Trophoblast cell (in vitro differentiated cells and primary cell): ENCODE measurements around the gene NUP210.

Experiments
- DNase-seq, 2 donors: peaks; one replicate each; pipeline ENCODE4 v3.0.0-alpha.2; 2016
- H2AFZ ChIP-seq: 2 replicates; pipeline ENCODE4 v1.6.1; 2013; ENCODE audit warnings: low read length, moderate library complexity, mild to moderate bottlenecking; ENCODE audit not compliant: insufficient read depth, poor library complexity
- H2AK5ac ChIP-seq: 2 replicates; pipeline ENCODE4 v1.6.1; 2013; ENCODE audit warnings: mild to moderate bottlenecking, low read length
- H2BK120ac ChIP-seq: 2 replicates; pipeline ENCODE4 v1.6.1; 2013; ENCODE audit warnings: low read length, mild to moderate bottlenecking, moderate library complexity; ENCODE audit not compliant: insufficient read depth, poor library complexity
- H2BK12ac ChIP-seq: 2 replicates; pipeline ENCODE4 v1.6.1; 2013; ENCODE audit warnings: mild to moderate bottlenecking, low read length, moderate library complexity
- H2BK5ac ChIP-seq: 2 replicates; pipeline ENCODE4 v1.6.1; 2013; ENCODE audit warnings: low read length, low read depth, moderate library complexity, mild to moderate bottlenecking; ENCODE audit not compliant: poor library complexity
- H3K14ac ChIP-seq: 2 replicates; pipeline ENCODE4 v1.6.1; 2013; ENCODE audit warnings: mild to moderate bottlenecking, low read length
- H3K18ac ChIP-seq: 2 replicates; pipeline ENCODE4 v1.6.1; 2013; ENCODE audit warnings: mild to moderate bottlenecking, low read length
- H3K23ac ChIP-seq: 2 replicates; pipeline ENCODE4 v1.6.1; 2013; ENCODE audit warnings: low read length
- H3K27ac ChIP-seq: 2 replicates; pipeline ENCODE4 v1.5.1; 2013; ENCODE audit warnings: low read depth, mild to moderate bottlenecking, inconsistent platforms, low read length, moderate library complexity
- H3K27me3 ChIP-seq: 2 replicates; pipeline ENCODE4 v1.6.1; 2013; ENCODE audit warnings: inconsistent platforms, mild to moderate bottlenecking, low read length, moderate library complexity; ENCODE audit not compliant: insufficient read depth
- H3K36me3 ChIP-seq, 2 experiments: 1 replicate in 1 of 2; 2 replicates in 1 of 2; pipeline ENCODE4 v1.6.1; 2013; ENCODE audit warnings: low read length in 2 of 2, mild to moderate bottlenecking in 2 of 2, moderate library complexity in 1 of 2; ENCODE audit not compliant: insufficient read depth in 2 of 2, control insufficient read depth in 1 of 2
- H3K4ac ChIP-seq: 2 replicates; pipeline ENCODE4 v1.6.1; 2013; ENCODE audit warnings: low read depth, mild to moderate bottlenecking, low read length, moderate library complexity
- H3K4me1 ChIP-seq, 2 experiments: 1 replicate in 1 of 2; 2 replicates in 1 of 2; pipeline ENCODE4 v1.6.1; 2013; ENCODE audit warnings: low read length in 2 of 2, mild to moderate bottlenecking in 2 of 2, moderate library complexity in 1 of 2; ENCODE audit not compliant: insufficient read depth in 2 of 2, control insufficient read depth in 1 of 2
- H3K4me2 ChIP-seq: 2 replicates; pipeline ENCODE4 v1.6.1; 2013; ENCODE audit warnings: inconsistent platforms, mild to moderate bottlenecking, low read length, moderate library complexity
- H3K4me3 ChIP-seq: 2 replicates; pipeline ENCODE4 v1.5.1; 2013; ENCODE audit warnings: mild to moderate bottlenecking, low read depth, low read length, inconsistent platforms
- H3K79me1 ChIP-seq: one replicate; pipeline ENCODE4 v1.6.1; 2013; ENCODE audit warnings: low read length
- H3K79me2 ChIP-seq: 2 replicates; pipeline ENCODE4 v1.6.1; 2013; ENCODE audit warnings: low read length, mild to moderate bottlenecking; ENCODE audit not compliant: control insufficient read depth, insufficient read depth, poor library complexity
- H3K9ac ChIP-seq: 2 replicates; pipeline ENCODE4 v1.6.1; 2013; ENCODE audit warnings: mild to moderate bottlenecking, low read length
- H3K9me3 ChIP-seq: 2 replicates; pipeline ENCODE4 v1.6.1; 2013; ENCODE audit warnings: low read depth, mild to moderate bottlenecking, control low read depth, inconsistent platforms, low read length; ENCODE audit not compliant: insufficient read depth
- H4K12ac ChIP-seq: 2 replicates; pipeline ENCODE4 v1.6.1; 2013; ENCODE audit warnings: low read depth, mild to moderate bottlenecking, low read length, moderate library complexity
- H4K8ac ChIP-seq: 2 replicates; pipeline ENCODE4 v1.6.1; 2013; ENCODE audit warnings: low read depth, mild to moderate bottlenecking, low read length, moderate library complexity
- H4K91ac ChIP-seq: one replicate; pipeline ENCODE4 v1.6.1; 2013; ENCODE audit warnings: low read depth, mild to moderate bottlenecking, low read length, moderate library complexity
- WGBS: extraction: QIAGEN DNeasy Blood & Tissue Kit; methylation state at CpG from one replicate; pipeline ENCODE4 v1.1.7; 2013; ENCODE audit warnings: missing lambda C conversion rate; ENCODE audit not compliant: insufficient read length, insufficient coverage; ENCODE audit errors: extremely low coverage; 5-methylcytosine and 5-hydroxymethylcytosine counted together

Gene NUP210

GRCh38 chr3:13389378-13389777 lies 30.7 kb downstream of the NUP210 start:
- Histone ChIP-seq H2AFZ (no peak overlapping the region), H3K27me3 (no peaks in the 10 kb centered on the region), H3K14ac (no peak overlapping the region), H3K18ac (no peak overlapping the region), H2BK120ac (no peak overlapping the region), H4K91ac (no peak overlapping the region), H2BK5ac (no peak overlapping the region), H2BK12ac (no peak overlapping the region), H3K4ac (no peak overlapping the region), H3K23ac (no peak overlapping the region), H3K79me2 (no peaks in the 10 kb centered on the region), H3K4me2 (no peak overlapping the region), H3K4me3 (no peak overlapping the region), H4K8ac (no peak overlapping the region), H2AK5ac (no peak overlapping the region), H3K9ac (no peak overlapping the region), H4K12ac (no peak overlapping the region), H3K4me1 (no peaks in the 10 kb centered on the region), H3K27ac (no peak overlapping the region), H3K36me3 (peaks cover 0 to 2% of the 10 kb centered on the region in 2 experiments), H3K79me1 (no peaks in the 10 kb centered on the region), H3K9me3 (peaks cover 2% of the 10 kb centered on the region)
- no CpG with 5 or more reads among the region's 7 CpGs for WGBS
- DNase-seq = no peak

- no peaks in the 10 kb centered on the region for H3K79me1 ChIP-seq
- H3K4me3 ChIP-seq = no peak overlapping the region
- no peak overlapping the region for H2AFZ ChIP-seq
- H3K14ac ChIP-seq = no peak overlapping the region
- peaks cover 0 to 2% of the 10 kb centered on the region in 2 experiments for H3K36me3 ChIP-seq
- H3K23ac ChIP-seq = no peak overlapping the region
- H2BK12ac ChIP-seq = no peak overlapping the region
- no peak overlapping the region for H3K4ac ChIP-seq
- no peak overlapping the region for H2BK120ac ChIP-seq
- H3K4me1 ChIP-seq = no peaks in the 10 kb centered on the region
- no peak overlapping the region for H3K4me2 ChIP-seq
- no peak for DNase-seq
- no peak overlapping the region for H2BK5ac ChIP-seq
- no peak overlapping the region for H4K8ac ChIP-seq
- no CpG with 5 or more reads among the region's 13 CpGs for WGBS
- H4K91ac ChIP-seq = no peak overlapping the region
- no peak overlapping the region for H2AK5ac ChIP-seq
- no peak overlapping the region for H3K27ac ChIP-seq
- H3K79me2 ChIP-seq = no peaks in the 10 kb centered on the region
- H3K9me3 ChIP-seq = peaks cover 2% of the 10 kb centered on the region
- H3K18ac ChIP-seq = no peak overlapping the region
- H3K9ac ChIP-seq = no peak overlapping the region
- H3K27me3 ChIP-seq = no peaks in the 10 kb centered on the region
- no peak overlapping the region for H4K12ac ChIP-seq
Observed at GRCh38 chr3:13388816-13389215, 31.3 kb downstream of the NUP210 start.

- Histone ChIP-seq H3K36me3 (peaks cover 0 to 2% of the 10 kb centered on the region in 2 experiments), H3K79me2 (no peaks in the 10 kb centered on the region), H3K27ac (no peak overlapping the region), H3K18ac (no peak overlapping the region), H2BK120ac (no peak overlapping the region), H3K79me1 (no peaks in the 10 kb centered on the region), H2BK5ac (no peak overlapping the region), H4K8ac (no peak overlapping the region), H4K12ac (no peak overlapping the region), H2AK5ac (no peak overlapping the region), H4K91ac (no peak overlapping the region), H2BK12ac (no peak overlapping the region), H3K4me2 (no peak overlapping the region), H3K23ac (no peak overlapping the region), H3K4me1 (no peaks in the 10 kb centered on the region), H3K4me3 (no peak overlapping the region), H3K9me3 (peaks cover 2% of the 10 kb centered on the region), H3K9ac (no peak overlapping the region), H3K4ac (no peak overlapping the region), H3K14ac (no peak overlapping the region), H2AFZ (no peak overlapping the region), H3K27me3 (no peaks in the 10 kb centered on the region)
- no CpG with 5 or more reads among the region's 3 CpGs for WGBS
- DNase-seq = no peak
Observed at GRCh38 chr3:13385373-13385965, 34.7 kb downstream of the NUP210 start.

- Histone ChIP-seq H4K8ac (no peak overlapping the region), H2BK5ac (no peak overlapping the region), H3K4me3 (no peak overlapping the region), H3K4me1 (peaks cover 5 to 6% of the 10 kb centered on the region in 2 experiments), H3K23ac (no peak overlapping the region), H3K18ac (no peak overlapping the region), H3K36me3 (peaks cover 0 to 4% of the 10 kb centered on the region in 2 experiments), H3K9ac (no peak overlapping the region), H3K9me3 (no peaks in the 10 kb centered on the region), H3K4ac (no peak overlapping the region), H2BK120ac (no peak overlapping the region), H3K4me2 (no peak overlapping the region), H3K27ac (no peak overlapping the region), H3K27me3 (no peaks in the 10 kb centered on the region), H4K91ac (no peak overlapping the region), H2AFZ (no peak overlapping the region), H3K79me1 (no peaks in the 10 kb centered on the region), H2AK5ac (no peak overlapping the region), H4K12ac (no peak overlapping the region), H3K79me2 (no peaks in the 10 kb centered on the region), H2BK12ac (no peak overlapping the region), H3K14ac (no peak overlapping the region)
- DNase-seq = no peak
Observed at GRCh38 chr3:13380971-13381370, 39.2 kb downstream of the NUP210 start.
